Gastrocnemius medialis (tissue), 4 donors: ENCODE results near the gene HERPUD1.

Experiments
- POLR2A ChIP-seq, 2 donors: fragments of 450-650 bp; IDR thresholded peaks; one replicate each; pipeline ENCODE4 v1.6.1; 2017; ENCODE audit warnings: antibody characterized with exemption in 2 of 2, mild to moderate bottlenecking in 2 of 2, moderate library complexity in 2 of 2
- TF ChIP-seq, protein P1 (sequence below), 5 experiments: fragments of 450-650 bp in 3 of 5; fragments of 200-600 bp in 2 of 5; sonication (generic) in 2 of 5; IDR thresholded peaks in 4 of 5; conservative IDR thresholded peaks in 1 of 5; 1 replicate in 4 of 5; 2 replicates in 1 of 5; pipeline ENCODE4 v1.5.1; 2016 to 2019; ENCODE audit warnings: antibody characterized with exemption in 5 of 5, mild to moderate bottlenecking in 3 of 5, moderate library complexity in 3 of 5

- TF ChIP-seq, protein P1, sequence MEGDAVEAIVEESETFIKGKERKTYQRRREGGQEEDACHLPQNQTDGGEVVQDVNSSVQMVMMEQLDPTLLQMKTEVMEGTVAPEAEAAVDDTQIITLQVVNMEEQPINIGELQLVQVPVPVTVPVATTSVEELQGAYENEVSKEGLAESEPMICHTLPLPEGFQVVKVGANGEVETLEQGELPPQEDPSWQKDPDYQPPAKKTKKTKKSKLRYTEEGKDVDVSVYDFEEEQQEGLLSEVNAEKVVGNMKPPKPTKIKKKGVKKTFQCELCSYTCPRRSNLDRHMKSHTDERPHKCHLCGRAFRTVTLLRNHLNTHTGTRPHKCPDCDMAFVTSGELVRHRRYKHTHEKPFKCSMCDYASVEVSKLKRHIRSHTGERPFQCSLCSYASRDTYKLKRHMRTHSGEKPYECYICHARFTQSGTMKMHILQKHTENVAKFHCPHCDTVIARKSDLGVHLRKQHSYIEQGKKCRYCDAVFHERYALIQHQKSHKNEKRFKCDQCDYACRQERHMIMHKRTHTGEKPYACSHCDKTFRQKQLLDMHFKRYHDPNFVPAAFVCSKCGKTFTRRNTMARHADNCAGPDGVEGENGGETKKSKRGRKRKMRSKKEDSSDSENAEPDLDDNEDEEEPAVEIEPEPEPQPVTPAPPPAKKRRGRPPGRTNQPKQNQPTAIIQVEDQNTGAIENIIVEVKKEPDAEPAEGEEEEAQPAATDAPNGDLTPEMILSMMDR (IDR thresholded peaks at IDR 0.05 in 4 of 5, conservative IDR thresholded peaks at IDR 0.05 in 1 of 5): no peak
- no peak for TF ChIP-seq POLR2A (IDR thresholded peaks at IDR 0.05)
Observed at GRCh38 chr16:56956076-56956475, 24.1 kb downstream of the HERPUD1 start.
